ENCODE data around the gene MRPS27. TPM values are rescaled to one million over a fixed set of nuclear protein-coding genes. Genes with fewer than 3 reads are reported as not detected.

Gene MRPS27
- total and polyA plus RNA-seq, 9 of the 15 experiments (the other 6 are each of a cell fraction or from before 2014, with no cell fraction given) = 73.6 to 144 (median 106) TPM

DNA sequence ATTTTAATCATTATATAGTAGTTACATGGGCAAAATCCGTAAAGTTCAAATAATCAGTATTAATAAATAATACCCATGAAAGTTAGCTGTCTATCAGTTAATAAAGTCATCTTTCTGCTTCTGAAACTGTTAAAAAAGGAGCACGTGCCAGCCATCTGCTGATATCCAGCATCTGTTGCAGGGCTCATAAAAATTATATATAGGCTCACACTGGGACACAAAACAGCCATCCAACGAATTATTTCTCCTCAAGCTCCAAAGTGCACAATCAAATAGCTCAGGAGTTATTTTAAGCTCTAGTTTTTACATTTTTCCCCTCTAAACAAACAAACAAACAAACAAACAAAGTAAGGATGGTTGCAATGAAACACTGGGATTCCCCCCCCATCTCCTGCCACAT lies 48.3 kb downstream of the MRPS27 start:
- H3K36me3 ChIP-seq (ENCODE audit: control insufficient read depth, insufficient read depth, low read length) = peaks cover 26% of the 10 kb centered on the region
- no TSS peak for BruUV-seq (replicated peaks)
- in situ Hi-C loops (cut with MboI) = no loop called here
- TF ChIP-seq TEAD4 (IDR thresholded peaks at IDR 0.05; ENCODE audit: low read length) (no peak), TEAD4 (CRISPR knock-in tag; IDR thresholded peaks at IDR 0.05; ENCODE audit: borderline replicate concordance) (no peak), POLR2AphosphoS2 (IDR thresholded peaks at IDR 0.05; ENCODE audit: low read length) (no peak), ZBTB8A (IDR thresholded peaks at IDR 0.05; ENCODE audit: partially characterized antibody) (no peak)
- TF ChIP-seq, protein P1, sequence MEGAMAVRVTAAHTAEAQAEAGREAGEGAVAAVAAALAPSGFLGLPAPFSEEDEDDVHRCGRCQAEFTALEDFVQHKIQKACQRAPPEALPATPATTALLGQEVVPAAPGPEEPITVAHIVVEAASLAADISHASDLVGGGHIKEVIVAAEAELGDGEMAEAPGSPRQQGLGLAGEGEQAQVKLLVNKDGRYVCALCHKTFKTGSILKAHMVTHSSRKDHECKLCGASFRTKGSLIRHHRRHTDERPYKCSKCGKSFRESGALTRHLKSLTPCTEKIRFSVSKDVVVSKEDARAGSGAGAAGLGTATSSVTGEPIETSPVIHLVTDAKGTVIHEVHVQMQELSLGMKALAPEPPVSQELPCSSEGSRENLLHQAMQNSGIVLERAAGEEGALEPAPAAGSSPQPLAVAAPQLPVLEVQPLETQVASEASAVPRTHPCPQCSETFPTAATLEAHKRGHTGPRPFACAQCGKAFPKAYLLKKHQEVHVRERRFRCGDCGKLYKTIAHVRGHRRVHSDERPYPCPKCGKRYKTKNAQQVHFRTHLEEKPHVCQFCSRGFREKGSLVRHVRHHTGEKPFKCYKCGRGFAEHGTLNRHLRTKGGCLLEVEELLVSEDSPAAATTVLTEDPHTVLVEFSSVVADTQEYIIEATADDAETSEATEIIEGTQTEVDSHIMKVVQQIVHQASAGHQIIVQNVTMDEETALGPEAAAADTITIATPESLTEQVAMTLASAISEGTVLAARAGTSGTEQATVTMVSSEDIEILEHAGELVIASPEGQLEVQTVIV (CRISPR knock-in tag; IDR thresholded peaks at IDR 0.05; ENCODE audit: borderline replicate concordance) = no peak
- H3K9me1 ChIP-seq (ENCODE audit: control insufficient read depth, insufficient read depth, low read length) = no peaks in the 10 kb centered on the region
- CTCF ChIA-PET (ENCODE audit: low intra/inter-chr PET ratio) = no interaction called here
- no peaks in the 10 kb centered on the region for H3K9me3 ChIP-seq (replicated peaks; ENCODE audit: control insufficient read depth, insufficient read depth, low read depth, low read length)
- intact Hi-C loops (cut with micrococcal nuclease) = no loop called here
- no peak for ATAC-seq
- no peaks in the 10 kb centered on the region for H3K27me3 ChIP-seq (ENCODE audit: control insufficient read depth in 2 of 2, insufficient read depth in 2 of 2, low read length in 2 of 2)
- 95% methylated on average over 3 of the region's 3 CpGs for whole genome bisulfite sequencing (ENCODE audit: insufficient coverage, low coverage, missing lambda C conversion rate)
- H3K4me1 ChIP-seq (replicated peaks in 1 of 2; ENCODE audit: control insufficient read depth in 2 of 2, insufficient read depth in 2 of 2, low read length in 2 of 2) = peaks cover 4 to 10% of the 10 kb centered on the region in 2 experiments; a peak in 2 of 5 replicates
- no peaks in the 10 kb centered on the region for H4K20me1 ChIP-seq (replicated peaks; ENCODE audit: control insufficient read depth, insufficient read depth, low read length)
- no peak for FAIRE-seq
- H3K27ac ChIP-seq (ENCODE audit: extremely low read depth, low read depth, low read length) = no peak overlapping the region
- POLR2A ChIA-PET = no interaction called here
- DNase-seq (ENCODE audit: extremely low read depth in 1 of 4, low spot score in 3 of 4) = no peak
- H3K4me2 ChIP-seq (ENCODE audit: insufficient read depth, low read length) = no peak overlapping the region
- no peak overlapping the region for H3K9ac ChIP-seq (ENCODE audit: insufficient read depth in 1 of 2, low read depth in 2 of 2, low read length in 2 of 2)
- peaks cover 75% of the 10 kb centered on the region for H3K79me2 ChIP-seq (ENCODE audit: control insufficient read depth, insufficient read depth, low read length)
- no peak overlapping the region for H3K4me3 ChIP-seq
- no peak overlapping the region for H2AFZ ChIP-seq (ENCODE audit: low read depth, low read length)
